GM11168 (cell line): ENCODE results near the gene MPV17L2.
"Not testable (repeated sequence)": the region's sequence is repeated elsewhere in the genome, so short reads cannot be mapped to it uniquely, and the experiment has no call there.

Experiments used
- in situ Hi-C: fragments of 300-500 bp; cut with MboI; formaldehyde crosslinking; loops from one replicate; pipeline ENCODE4 v1.12.0; 2022; ENCODE audit warnings: low sequenced_read_pairs; ENCODE audit not compliant: unreplicated experiment

The MPV17L2 gene

DNA sequence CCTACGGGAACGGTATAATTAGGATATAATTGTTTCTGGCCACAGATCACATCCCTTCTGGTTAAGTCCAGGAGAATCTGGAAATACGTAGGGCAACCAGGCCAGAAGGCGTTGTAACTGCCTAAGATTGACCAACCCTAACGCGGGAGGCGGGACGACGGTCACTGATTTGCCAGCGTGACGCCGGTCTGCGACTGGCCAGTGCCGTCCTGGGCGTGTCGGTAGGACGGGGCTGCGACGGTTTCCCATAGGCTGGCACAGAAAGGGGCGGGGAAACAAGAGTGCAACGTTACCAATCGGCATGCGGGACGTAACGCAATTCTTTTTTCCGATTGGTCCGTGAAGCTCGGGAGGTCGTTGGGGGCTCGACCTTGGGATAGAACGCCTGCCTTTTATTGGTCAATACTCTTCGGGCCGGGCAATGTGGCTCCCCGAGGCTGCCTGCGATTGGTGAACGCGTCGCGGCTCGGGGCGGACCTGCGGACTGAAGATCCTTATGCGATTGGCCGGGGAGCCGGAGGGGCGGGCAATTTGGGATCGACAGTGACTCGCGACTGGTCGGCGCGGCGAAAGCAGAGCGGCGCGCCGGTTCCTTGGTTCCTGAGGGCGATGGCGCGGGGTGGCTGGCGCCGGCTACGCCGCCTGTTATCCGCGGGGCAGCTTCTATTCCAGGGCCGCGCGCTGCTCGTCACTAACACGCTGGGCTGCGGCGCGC, at the start of gene MPV17L2:
Gene MPV17L2 (plus strand): TSS at position 546 of the 715 bp plus-strand sequence. CDS start 64 bp downstream, at position 610.
- in situ Hi-C loops: no loop called here

DNA sequence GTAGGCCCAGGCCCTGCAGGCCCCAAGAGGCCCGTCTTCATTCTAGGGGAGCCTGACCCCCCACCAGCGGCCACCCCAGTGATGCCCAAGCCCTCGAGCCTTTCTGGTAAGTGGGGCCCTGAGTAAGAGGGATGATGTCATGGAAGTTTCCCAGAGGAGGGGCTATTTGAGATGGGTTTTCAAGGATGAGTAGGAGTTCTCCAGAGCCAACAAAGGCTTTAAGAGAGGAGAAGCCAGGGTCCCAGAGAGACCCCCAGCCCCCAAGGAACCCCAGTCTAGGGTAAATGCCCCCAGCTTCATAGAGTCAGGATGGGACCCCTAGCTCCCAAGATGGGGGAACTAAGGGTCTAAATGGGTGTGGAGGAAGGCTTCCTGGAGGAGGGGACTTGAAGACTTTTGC, 49.1 kb upstream of the MPV17L2 start:
- in situ Hi-C loops: no loop called here

DNA sequence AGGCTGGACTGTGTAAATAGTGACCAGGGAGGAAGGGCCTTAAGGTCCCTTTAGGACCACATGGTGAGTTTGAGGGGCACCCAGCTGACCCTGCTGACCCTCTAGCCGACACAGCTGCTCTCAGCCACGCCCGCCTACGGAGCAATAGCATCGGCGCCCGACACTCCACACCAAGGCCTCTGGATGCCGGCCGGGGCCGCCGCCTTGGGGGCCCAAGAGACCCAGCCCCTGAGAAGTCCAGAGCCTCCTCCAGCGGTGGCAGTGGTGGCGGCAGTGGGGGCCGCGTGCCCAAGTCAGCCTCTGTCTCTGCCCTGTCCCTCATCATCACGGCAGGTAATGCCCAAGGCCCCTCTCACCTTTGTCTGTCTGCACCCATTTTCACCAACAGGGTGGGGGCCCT, 48.7 kb upstream of the MPV17L2 start:
- in situ Hi-C loops: no loop called here

DNA sequence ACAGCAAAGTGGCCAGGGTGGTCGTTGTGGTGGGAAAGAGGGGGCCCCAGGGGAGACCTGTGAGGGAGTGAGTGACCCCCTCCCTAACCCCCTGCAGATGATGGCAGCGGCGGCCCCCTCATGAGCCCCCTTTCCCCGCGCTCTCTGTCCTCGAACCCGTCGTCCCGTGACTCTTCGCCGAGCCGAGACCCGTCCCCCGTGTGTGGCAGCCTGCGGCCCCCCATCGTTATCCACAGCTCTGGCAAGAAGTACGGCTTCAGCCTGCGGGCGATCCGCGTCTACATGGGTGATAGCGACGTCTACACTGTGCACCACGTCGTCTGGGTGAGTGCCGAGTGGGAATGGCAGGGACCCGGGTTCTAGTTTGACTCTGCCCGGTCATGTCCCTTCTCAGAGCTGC, 48.1 kb upstream of the MPV17L2 start:
- in situ Hi-C loops: no loop called here

DNA sequence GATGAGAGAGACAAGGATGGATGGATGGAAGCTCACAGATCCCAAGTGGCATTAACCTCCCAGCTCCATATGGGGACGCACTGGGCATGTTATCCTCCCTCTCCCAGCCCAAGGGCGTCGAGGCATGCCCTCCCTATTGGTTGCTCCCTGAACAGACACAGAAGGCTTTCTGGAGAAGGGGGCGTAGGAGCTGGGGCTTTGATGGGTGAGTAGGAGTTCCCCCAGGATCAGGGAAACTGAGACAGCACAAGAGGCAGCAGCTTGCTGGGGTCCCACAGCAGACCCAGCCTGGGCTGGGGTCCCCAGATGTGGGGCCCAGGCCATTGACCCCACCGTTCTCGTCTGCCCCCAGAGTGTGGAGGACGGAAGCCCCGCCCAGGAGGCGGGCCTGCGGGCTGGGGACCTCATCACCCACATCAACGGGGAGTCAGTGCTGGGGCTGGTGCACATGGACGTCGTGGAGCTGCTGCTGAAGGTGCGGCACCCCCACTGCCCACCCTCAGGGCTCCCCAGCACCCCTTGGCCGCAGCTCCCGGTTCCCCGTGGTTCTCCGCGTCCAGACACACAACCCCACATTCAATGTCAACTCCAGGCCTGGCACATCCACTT, 47.5 kb upstream of the MPV17L2 start:
- in situ Hi-C loops: no loop called here

DNA sequence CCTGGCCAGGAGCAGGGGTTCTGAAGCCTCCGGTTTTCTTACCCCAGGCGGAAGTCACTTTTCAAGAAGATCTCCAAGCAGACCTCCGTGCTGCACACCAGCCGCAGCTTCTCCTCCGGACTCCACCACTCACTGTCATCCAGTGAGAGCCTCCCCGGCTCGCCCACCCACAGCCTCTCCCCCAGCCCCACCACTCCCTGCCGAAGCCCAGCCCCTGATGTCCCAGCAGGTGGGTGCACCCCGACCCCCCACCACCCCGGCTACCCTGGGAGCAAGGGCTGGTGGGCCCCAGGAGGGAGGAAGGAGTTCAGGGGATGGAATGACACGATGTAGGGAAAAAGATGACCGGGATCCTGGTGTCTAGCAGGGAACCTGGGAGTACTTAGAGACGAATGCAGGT, 45.6 kb upstream of the MPV17L2 start:
- in situ Hi-C loops: no loop called here

- in situ Hi-C loops: no loop called here
Observed at GRCh38 chr19:18149596-18149975, 43.4 kb upstream of the MPV17L2 start.

DNA sequence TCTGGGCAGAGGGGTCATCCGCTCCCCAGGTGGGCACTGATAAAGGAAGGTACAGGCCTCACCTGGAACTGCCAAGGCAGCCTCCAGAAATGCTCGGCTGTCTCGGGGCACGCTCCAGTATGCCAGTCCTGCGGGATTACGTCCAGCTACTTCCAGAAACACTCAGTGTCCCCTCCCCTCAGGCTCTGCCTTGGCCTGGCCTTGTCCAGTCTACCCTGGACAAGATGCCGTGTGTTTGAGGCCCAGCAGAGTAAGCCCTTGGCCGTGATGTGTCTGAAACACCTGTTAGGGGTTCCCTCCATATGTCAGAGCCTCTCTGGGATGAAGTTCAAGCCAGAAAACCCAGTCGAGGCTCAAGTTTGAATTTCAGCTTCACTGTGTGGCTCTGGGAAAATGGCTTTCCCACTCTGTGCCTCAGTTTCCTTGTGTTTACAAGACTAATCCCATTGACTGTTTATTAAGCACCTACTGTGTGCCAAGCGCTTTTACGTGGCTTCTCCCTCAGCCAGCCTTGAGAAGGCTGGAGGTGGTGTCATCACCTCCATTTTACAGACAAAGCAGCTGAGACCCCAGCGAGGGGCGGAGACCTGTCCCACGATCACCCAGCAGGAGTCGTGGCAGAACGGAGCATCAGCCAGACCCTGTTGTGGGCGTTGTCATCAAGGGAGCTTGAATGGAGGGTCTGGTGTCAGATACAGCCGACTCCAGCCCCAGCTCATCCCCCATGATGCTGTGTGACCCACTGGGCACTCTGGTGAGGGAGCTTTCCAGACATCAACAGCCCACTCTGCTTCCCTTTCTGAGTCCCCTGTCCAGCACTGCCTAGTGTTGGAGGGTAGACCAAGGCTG, 42.0 kb upstream of the MPV17L2 start:
- in situ Hi-C loops: no loop called here

DNA sequence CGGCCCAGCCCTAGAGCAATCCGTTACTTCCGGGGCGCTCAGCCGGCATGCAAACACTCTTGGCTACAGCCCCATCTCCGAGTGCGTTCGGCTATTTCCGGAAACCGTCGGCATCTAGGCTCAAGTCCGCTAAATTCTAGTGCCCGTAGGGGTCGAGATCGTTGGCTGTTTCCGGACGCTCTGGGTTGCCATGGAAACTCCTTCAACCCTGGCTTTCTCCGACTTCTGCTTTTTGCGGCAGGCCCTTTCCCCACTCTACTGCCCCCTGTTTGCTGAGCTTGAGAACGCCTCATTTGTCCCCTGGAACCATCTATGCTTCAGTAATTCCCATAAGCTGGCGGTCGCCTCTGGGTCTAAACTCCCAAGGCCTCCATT, 40.6 kb upstream of the MPV17L2 start:
- in situ Hi-C loops: no loop called here

- in situ Hi-C loops: no loop called here
Observed at GRCh38 chr19:18152817-18153555, 40.0 kb upstream of the MPV17L2 start, which contains the start of gene PIK3R2. PIK3R2 (plus strand) TSS chr19:18153163; CDS start chr19:18155880, 2,717 bp downstream.

DNA sequence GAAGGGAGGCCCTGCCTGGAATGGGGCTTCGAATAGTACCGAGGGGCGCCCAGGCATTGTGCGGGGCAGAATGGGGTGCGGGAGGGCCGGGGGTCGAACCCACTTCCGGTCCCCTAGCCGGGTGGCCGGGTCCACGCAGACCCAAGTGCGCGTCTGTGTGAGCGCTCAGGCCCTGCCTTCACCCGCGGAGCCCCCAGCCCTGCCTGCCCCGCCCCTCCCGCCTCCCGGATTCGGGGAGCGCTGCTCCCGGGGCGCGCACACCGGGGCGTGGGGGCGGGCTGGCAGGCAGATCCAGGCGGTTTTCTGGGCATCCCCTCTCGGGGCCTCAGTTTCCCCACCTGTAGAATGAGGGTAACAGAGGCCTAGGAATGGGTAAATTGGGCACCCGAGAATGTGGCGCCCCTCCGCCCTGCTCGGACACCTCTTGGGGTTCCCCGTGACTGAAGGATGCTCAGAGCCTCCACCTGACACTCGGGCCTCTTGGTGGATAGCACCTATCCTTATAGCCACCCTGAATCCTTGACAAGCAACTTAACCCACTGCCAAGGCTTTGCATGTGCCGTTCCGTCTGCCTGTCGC, 39.4 kb upstream of the MPV17L2 start:
- in situ Hi-C loops: no loop called here

DNA sequence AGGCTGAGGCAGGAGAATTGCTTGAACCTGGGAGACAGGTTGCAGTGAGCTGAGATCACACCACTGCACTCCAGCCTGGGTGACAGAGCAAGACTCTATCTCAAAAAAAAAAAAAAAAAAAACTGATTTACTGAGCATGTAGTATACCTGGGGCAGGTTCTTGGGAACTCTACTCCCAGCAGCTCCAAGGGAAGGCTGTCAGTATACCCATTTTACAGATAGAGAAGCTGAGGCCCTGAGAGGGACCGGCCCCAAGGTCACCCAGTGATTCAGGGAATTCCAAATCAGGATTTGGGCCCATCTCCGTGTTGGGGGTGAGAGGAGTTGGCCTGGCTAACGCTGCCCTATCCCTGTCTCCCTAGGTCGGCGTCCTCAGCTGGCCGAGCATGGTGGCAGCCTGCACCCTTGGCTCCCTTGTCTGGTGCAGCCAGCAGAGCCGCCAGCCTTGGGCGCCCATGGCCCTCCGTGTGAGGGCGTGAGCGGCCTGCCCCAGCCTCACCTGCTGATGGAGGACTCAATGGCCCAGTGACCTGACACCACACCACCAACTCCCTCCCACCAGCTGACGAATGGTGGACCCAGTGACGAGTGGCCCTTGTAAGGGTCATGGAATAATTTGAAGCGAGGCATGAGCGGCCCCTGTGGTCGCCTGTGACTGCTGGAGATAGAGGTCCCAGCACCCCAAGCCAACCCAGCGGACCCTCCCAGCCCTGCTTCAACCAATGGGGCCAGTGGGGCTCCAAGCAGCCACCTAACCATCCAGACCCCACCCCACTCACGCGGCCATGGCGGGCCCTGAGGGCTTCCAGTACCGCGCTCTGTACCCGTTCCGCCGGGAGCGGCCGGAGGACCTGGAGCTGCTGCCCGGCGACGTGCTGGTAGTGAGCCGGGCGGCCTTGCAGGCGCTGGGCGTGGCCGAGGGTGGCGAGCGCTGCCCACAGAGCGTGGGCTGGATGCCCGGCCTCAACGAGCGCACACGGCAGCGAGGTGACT, 37.6 kb upstream of the MPV17L2 start:
- in situ Hi-C loops: no loop called here

DNA sequence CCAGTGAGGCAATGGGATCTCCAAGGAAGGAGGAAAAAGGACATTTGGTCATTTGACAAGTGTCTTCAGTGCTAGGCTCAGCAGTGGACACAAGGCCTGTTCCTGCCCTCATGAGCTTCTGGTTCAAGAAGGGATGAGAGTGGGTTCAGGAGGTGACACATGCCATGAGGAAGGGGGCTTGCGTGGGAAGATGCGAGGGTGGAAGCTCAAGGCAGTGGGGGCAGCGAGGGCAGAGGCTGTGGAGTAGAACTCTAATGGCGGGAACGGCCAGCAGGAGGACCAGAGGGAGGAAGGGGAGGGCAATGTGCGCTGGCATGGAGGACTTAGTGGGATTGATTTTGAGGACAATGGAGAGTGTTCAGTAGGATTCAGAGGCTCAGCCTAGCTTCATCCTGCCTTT, 36.8 kb upstream of the MPV17L2 start:
- in situ Hi-C loops: no loop called here

GRCh38 chr19:18156841-18157464, 36.1 kb upstream of the MPV17L2 start:
- in situ Hi-C loops: no loop called here

DNA sequence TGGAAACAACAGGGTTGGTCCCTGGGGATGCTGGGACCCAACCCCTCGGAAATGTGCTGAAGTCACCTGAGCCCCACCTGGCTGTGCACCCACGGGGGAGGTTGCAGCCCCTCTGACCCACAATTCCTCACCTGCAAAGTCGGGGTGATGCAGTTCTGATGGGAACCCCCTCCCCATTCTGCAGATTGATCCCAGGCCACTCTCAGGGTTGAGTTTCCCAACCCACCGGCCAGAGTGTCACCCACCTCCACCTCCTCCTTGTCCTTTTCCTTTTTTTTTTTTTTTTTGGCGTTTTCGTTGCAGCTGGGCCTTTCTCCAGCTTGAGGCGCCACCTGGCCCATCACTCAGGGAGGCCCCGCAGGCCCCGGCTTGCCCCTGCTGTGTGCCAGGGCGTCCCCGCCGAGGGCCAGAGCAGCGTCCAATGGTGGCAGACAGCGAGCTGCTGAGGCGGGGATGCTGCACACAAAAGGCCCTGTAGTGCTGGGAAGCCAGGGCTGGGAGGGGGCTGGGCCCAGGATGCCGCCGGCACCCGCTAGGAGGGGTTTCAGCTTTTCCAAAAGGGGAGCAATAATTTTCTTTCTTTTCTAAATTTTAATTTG, 35.5 kb upstream of the MPV17L2 start:
- in situ Hi-C loops: no loop called here

GRCh38 chr19:18158467-18158866, 34.6 kb upstream of the MPV17L2 start:
- in situ Hi-C loops: no loop called here

GRCh38 chr19:18159059-18159616, 33.9 kb upstream of the MPV17L2 start:
- in situ Hi-C loops: not testable (repeated sequence)

DNA sequence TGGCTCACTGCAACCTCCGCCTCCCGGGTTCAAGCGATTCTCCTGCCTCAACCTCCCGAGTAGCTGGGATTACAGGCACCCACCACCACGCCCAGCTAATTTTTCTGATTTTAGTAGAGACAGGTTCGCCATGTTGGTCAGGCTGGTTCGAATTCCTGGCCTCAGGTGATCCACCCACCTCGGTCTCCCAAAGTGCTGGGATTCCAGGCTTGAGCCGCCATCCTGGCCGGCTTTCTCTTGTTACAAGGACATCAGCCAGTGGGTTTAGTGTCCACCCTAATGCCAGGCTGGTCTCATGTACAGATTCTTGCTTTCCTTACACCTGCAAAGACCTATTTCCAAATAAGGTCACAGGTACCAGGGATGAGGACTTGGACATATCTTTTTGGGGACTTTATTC, 33.2 kb upstream of the MPV17L2 start:
- in situ Hi-C loops: no loop called here
